Mucosa of descending colon (tissue), 3 donors: ENCODE measurements around the gene SYT9. TPM values are rescaled to one million over a fixed set of nuclear protein-coding genes. Genes with fewer than 3 reads are reported as not detected.

Experiments
- ATAC-seq: fragments of 200-7000 bp; cut with Tn5 transposase; one replicate; pipeline ENCODE4 v1.9.1; 2020; ENCODE audit warnings: mild to moderate bottlenecking, moderate library complexity
- DNase-seq, 3 donors: peaks; one replicate each; pipeline ENCODE4 v3.0.0-alpha.2; 2020
- H3K36me3 ChIP-seq: fragments of 200-600 bp; one replicate; pipeline ENCODE4 v1.8.0; 2021; ENCODE audit warnings: low read depth, mild to moderate bottlenecking
- H3K4me1 ChIP-seq: fragments of 200-600 bp; one replicate; pipeline ENCODE4 v1.8.0; 2021; ENCODE audit warnings: low read depth, mild to moderate bottlenecking
- H3K4me3 ChIP-seq: fragments of 200-600 bp; one replicate; pipeline ENCODE4 v1.8.0; 2021; ENCODE audit warnings: mild to moderate bottlenecking
- H3K9me3 ChIP-seq: fragments of 200-600 bp; one replicate; pipeline ENCODE4 v1.8.0; 2021; ENCODE audit warnings: mild to moderate bottlenecking
- intact Hi-C, 2 donors: fragments of 100-400 bp; cut with DNase I in 1 of 2; cut with micrococcal nuclease in 1 of 2; formaldehyde crosslinking; loops; one replicate each; pipeline versions ENCODE4 v1.11.0 to v1.11.1; 2022; cut with DNase I, micrococcal nuclease
- total RNA-seq, 3 donors: library from RNA; stranded (reverse); fragmentation: NEBNext Ultra II Directional in 2 of 3; extraction: Animal tissue kit (Norgen Biotek cat#: 25700) in 2 of 3; gene quantifications; one replicate each; pipeline versions ENCODE4 v1.2.1 to v1.2.4, GENCODE V29; 2021 to 2023
- TF ChIP-seq, protein P1 (sequence below): fragments of 200-600 bp; IDR thresholded peaks from one replicate; pipeline ENCODE4 v1.8.0; 2022; ENCODE audit warnings: antibody characterized with exemption, mild to moderate bottlenecking
- donor health status: DM: no; HTN: no; CAD: no; lungs with moderate emphysema.
- donor health status: DM: no; HTN: no; CAD: no.
- donor health status: DM: no; HTN: yes; CAD: no.

SYT9 gene
- total RNA-seq, 3 donors from 2014 or later, result 0.12 to 0.57 (median 0.14) TPM

DNA sequence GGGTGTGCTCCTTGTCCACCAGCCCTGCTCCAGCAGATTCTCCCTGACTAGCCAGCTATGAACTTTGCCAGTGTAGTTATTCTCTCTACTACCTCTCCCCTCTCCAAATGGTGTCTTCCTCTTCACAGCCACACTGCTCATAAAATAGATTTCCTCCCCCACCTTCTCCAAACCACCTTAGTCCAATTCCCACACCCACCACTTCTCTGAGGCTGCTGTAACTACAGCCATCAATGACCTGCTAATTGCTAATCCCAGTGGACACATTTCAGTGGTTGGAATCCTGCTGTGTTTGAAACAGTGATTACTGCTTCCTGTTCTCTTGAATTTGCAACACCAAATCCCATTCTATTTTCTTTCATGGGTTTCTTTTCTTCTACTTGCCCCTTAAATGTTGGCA, 23.4 kb downstream of the SYT9 start:
- no peak for ATAC-seq
- intact Hi-C loops, result no loop called here

DNA sequence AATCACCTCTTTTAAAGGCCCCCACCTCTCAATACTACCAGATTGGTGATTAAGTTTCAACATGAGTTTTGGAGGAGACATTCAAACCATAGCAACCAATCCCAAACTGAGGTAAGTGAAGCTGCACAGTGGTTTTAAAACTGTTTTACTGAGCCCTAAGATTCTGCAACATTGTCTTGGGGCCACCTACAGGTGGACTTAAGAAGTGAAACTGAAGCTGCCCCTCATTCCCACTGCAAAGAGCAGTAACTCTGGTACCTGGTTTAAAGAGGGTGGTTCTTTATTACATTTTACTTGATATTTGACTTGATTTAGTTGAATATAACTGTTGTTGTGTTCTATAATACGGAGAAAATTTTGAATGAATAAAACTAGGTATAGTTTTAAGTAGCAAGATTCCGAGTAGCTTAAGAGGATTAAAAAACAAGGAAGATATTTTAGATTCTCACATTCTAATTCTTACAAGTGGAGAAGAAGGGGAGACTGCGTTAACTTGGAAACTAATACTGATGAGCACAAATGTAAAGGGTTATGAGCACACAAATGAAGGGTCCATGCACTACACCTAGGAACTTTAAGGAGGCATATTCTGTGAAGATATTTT, 26.7 kb downstream of the SYT9 start:
- DNase-seq (peak in 1 of 3 donors; percentile 23), ATAC-seq (no peak)
- intact Hi-C loops, result no loop called here
- no peaks in the 10 kb centered on the region for H3K36me3 ChIP-seq
- H3K4me1 ChIP-seq, result no peaks in the 10 kb centered on the region
- TF ChIP-seq, protein P1, sequence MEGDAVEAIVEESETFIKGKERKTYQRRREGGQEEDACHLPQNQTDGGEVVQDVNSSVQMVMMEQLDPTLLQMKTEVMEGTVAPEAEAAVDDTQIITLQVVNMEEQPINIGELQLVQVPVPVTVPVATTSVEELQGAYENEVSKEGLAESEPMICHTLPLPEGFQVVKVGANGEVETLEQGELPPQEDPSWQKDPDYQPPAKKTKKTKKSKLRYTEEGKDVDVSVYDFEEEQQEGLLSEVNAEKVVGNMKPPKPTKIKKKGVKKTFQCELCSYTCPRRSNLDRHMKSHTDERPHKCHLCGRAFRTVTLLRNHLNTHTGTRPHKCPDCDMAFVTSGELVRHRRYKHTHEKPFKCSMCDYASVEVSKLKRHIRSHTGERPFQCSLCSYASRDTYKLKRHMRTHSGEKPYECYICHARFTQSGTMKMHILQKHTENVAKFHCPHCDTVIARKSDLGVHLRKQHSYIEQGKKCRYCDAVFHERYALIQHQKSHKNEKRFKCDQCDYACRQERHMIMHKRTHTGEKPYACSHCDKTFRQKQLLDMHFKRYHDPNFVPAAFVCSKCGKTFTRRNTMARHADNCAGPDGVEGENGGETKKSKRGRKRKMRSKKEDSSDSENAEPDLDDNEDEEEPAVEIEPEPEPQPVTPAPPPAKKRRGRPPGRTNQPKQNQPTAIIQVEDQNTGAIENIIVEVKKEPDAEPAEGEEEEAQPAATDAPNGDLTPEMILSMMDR, result no peak
- no peak overlapping the region for H3K4me3 ChIP-seq
- H3K9me3 ChIP-seq, result no peaks in the 10 kb centered on the region

More for the DNA sequence above, 23.4 kb downstream of the SYT9 start:
- no peak for DNase-seq
- H3K36me3 ChIP-seq, result no peaks in the 10 kb centered on the region
- H3K4me1 ChIP-seq, result no peaks in the 10 kb centered on the region
- TF ChIP-seq, protein P1, result no peak
- no peak overlapping the region for H3K4me3 ChIP-seq
- H3K9me3 ChIP-seq, result no peaks in the 10 kb centered on the region

DNA sequence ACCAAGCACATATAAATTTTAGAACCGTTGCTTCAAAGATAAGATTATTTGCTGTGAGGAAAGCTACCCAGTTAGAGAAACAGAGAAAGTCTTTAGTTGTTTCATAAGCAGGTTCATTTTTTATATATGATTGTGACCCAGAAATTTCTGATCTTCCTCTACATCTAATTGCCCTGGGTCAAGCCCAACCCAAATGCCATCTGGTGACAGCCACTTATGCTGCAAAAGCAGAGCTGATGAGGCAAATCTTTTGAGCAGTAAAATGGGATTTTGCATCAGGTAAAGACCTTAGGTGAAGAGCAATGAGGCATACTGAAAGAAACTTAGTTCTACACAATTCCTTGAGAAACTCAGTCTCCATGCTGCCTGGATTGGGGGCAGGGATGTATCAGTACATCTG, 28.0 kb downstream of the SYT9 start:
- TF ChIP-seq, protein P1, result no peak
- Histone ChIP-seq H3K36me3 (no peaks in the 10 kb centered on the region), H3K9me3 (no peaks in the 10 kb centered on the region), H3K4me3 (no peak overlapping the region), H3K4me1 (no peaks in the 10 kb centered on the region)
- ATAC-seq (no peak), DNase-seq (no peak)
- intact Hi-C loops, result no loop called here

DNA sequence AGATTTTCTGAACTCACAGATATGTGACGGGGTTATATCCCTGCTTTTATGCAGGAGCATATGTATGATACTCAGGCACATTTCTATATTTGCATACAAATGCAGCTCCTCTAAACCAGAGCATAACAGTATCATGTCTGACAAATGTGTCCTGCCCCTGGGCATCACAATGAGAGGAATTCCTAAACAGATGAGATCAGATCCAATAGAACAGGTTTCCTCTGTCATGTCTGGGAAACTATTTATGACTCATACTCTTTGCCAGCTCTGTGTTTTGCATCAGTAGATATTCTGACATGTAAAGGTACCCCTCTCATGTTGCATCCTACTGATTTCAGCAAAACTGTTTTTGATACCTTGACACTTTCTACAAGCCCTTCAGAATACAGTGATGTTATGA, 29.4 kb downstream of the SYT9 start:
- TF ChIP-seq, protein P1, result no peak
- DNase-seq (no peak), ATAC-seq (no peak)
- peaks cover 8% of the 10 kb centered on the region for H3K9me3 ChIP-seq
- no peaks in the 10 kb centered on the region for H3K4me1 ChIP-seq
- no peak overlapping the region for H3K4me3 ChIP-seq
- H3K36me3 ChIP-seq, result no peaks in the 10 kb centered on the region
- intact Hi-C loops, result no loop called here

DNA sequence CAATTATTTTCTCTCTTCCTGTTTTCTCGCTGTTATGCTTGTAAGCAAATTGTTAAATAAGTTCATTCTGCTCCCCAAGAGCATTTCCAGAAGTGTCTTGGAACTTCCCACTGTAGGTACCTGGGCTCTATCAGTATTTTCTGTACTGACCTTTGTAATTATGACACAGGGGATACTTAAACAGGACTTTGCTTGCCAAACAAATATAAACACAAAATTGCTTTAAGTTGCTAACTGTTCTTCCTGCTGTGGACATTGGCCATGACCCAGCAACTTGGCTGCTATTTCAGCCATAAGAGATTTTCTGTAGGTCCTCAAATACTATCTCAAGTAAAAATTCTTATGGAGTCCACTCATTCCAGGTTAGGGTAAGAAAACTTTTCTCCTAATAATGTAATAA, 30.1 kb downstream of the SYT9 start:
- TF ChIP-seq, protein P1, result no peak
- Histone ChIP-seq H3K36me3 (no peaks in the 10 kb centered on the region), H3K4me3 (no peak overlapping the region), H3K4me1 (no peaks in the 10 kb centered on the region), H3K9me3 (peaks cover 13% of the 10 kb centered on the region)
- ATAC-seq (no peak), DNase-seq (no peak)
- intact Hi-C loops, result no loop called here

DNA sequence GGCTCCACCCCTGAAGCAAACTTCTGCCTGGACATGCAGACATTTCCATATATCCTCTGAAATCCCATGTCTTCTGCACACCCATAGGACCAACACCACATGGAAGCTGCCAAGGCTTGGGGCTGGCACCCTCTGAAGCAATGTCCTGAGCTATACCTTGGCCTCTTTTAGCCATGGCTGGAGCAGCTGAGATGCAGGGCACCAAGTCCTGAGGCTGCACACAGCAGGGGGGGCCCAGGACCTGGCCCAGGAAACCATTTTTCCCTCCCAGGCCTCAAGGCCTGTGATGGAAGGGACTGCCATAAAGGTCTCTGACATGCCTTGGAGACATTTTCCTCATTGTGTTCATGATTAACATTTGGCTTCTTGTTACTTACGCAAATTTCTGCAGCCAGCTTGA, 34.5 kb downstream of the SYT9 start:
- intact Hi-C loops, result no loop called here
- no peaks in the 10 kb centered on the region for H3K36me3 ChIP-seq
- DNase-seq (no peak), ATAC-seq (no peak)
- H3K4me3 ChIP-seq, result no peak overlapping the region
- TF ChIP-seq, protein P1, result no peak
- no peaks in the 10 kb centered on the region for H3K4me1 ChIP-seq
- peaks cover 13% of the 10 kb centered on the region for H3K9me3 ChIP-seq
